Endothelial cell (in vitro differentiated cells): Measurements from ENCODE around the gene XPO5. TPM values are rescaled to one million over a fixed set of nuclear protein-coding genes. Genes with fewer than 3 reads are reported as not detected.
"Not testable (repeated sequence)": the region's sequence is repeated elsewhere in the genome, so short reads cannot be mapped to it uniquely, and the experiment has no call there.

Experiments used
- DNase-seq: peaks from one replicate; pipeline ENCODE4 v3.0.0; 2021; ENCODE audit warnings: low spot score
- H3K27ac Mint-ChIP-seq: one replicate; pipeline ENCODE4 v1.8.0; 2021; ENCODE audit warnings: mixed read lengths, inconsistent platforms; ENCODE audit not compliant: unreplicated experiment
- H3K27me3 Mint-ChIP-seq: one replicate; pipeline ENCODE4 v1.8.0; 2021; ENCODE audit warnings: mild to moderate bottlenecking, moderate library complexity, mixed read lengths, inconsistent platforms; ENCODE audit not compliant: unreplicated experiment
- H3K36me3 Mint-ChIP-seq: one replicate; pipeline ENCODE4 v1.8.0; 2021; ENCODE audit warnings: mild to moderate bottlenecking, low read depth, mixed read lengths, inconsistent platforms; ENCODE audit not compliant: unreplicated experiment
- H3K4me1 Mint-ChIP-seq: one replicate; pipeline ENCODE4 v1.8.0; 2021; ENCODE audit warnings: mild to moderate bottlenecking, mixed read lengths, inconsistent platforms; ENCODE audit not compliant: unreplicated experiment
- H3K4me3 Mint-ChIP-seq: one replicate; pipeline ENCODE4 v1.8.0; 2021; ENCODE audit warnings: mild to moderate bottlenecking, mixed read lengths, inconsistent platforms; ENCODE audit not compliant: unreplicated experiment
- H3K9me3 Mint-ChIP-seq: one replicate; pipeline ENCODE4 v1.8.0; 2021; ENCODE audit warnings: mixed read lengths, inconsistent platforms; ENCODE audit not compliant: unreplicated experiment
- CTCF ChIP-seq: fragments of 200-600 bp; sonication (generic); IDR thresholded peaks from one replicate; pipeline ENCODE4 v1.5.0; 2021; ENCODE audit warnings: antibody characterized with exemption; ENCODE audit not compliant: unreplicated experiment
- total RNA-seq: library from RNA; stranded (reverse); fragmentation: NEBNext Ultra II Directional; extraction: Animal tissue kit (Norgen Biotek cat#: 25700); gene quantifications from one replicate; pipeline ENCODE4 v1.2.1, GENCODE V29; 2021; ENCODE audit not compliant: unreplicated experiment

The XPO5 gene
- total RNA-seq, 1 donor from 2014 or later = 37.6 TPM

- peaks cover 2% of the 10 kb centered on the region for H3K27me3 Mint-ChIP-seq
- TF ChIP-seq CTCF = no peak
Measured at GRCh38 chr6:43606019-43606418, 30.2 kb upstream of the XPO5 start.

GRCh38 chr6:43604174-43604573, 28.3 kb upstream of the XPO5 start:
- Mint-ChIP-seq H3K36me3 (peaks cover 15% of the 10 kb centered on the region), H3K27me3 (peaks cover 2% of the 10 kb centered on the region), H3K4me3 (no peak overlapping the region), H3K9me3 (no peaks in the 10 kb centered on the region), H3K27ac (no peak overlapping the region), H3K4me1 (no peaks in the 10 kb centered on the region)
- no peak for TF ChIP-seq CTCF
- no peak for DNase-seq

More at GRCh38 chr6:43606019-43606418, 30.2 kb upstream of the XPO5 start:
- H3K36me3 Mint-ChIP-seq = peaks cover 18% of the 10 kb centered on the region
- DNase-seq = no peak
- no peak overlapping the region for H3K27ac Mint-ChIP-seq
- H3K4me1 Mint-ChIP-seq = no peaks in the 10 kb centered on the region
- no peak overlapping the region for H3K4me3 Mint-ChIP-seq
- no peaks in the 10 kb centered on the region for H3K9me3 Mint-ChIP-seq

- no peak for TF ChIP-seq CTCF
- no peak overlapping the region for H3K27ac Mint-ChIP-seq
- H3K27me3 Mint-ChIP-seq = peaks cover 2% of the 10 kb centered on the region
- H3K36me3 Mint-ChIP-seq = peaks cover 11% of the 10 kb centered on the region
- no peaks in the 10 kb centered on the region for H3K9me3 Mint-ChIP-seq
- no peak overlapping the region for H3K4me3 Mint-ChIP-seq
- H3K4me1 Mint-ChIP-seq = no peaks in the 10 kb centered on the region
- DNase-seq = no peak
Measured at GRCh38 chr6:43600595-43600994, 24.8 kb upstream of the XPO5 start.

- H3K4me3 Mint-ChIP-seq = no peak overlapping the region
- no peak for DNase-seq
- no peak overlapping the region for H3K27ac Mint-ChIP-seq
- no peaks in the 10 kb centered on the region for H3K9me3 Mint-ChIP-seq
- H3K36me3 Mint-ChIP-seq = no peaks in the 10 kb centered on the region
- no peaks in the 10 kb centered on the region for H3K27me3 Mint-ChIP-seq
- no peaks in the 10 kb centered on the region for H3K4me1 Mint-ChIP-seq
- no peak for TF ChIP-seq CTCF
Measured at GRCh38 chr6:43593938-43594337, 18.1 kb upstream of the XPO5 start.

GRCh38 chr6:43589564-43589963, 13.7 kb upstream of the XPO5 start:
- H3K4me3 Mint-ChIP-seq = not testable (repeated sequence)

GRCh38 chr6:43588194-43588593, 12.4 kb upstream of the XPO5 start:
- Mint-ChIP-seq H3K9me3 (no peaks in the 10 kb centered on the region), H3K27me3 (peaks cover 1% of the 10 kb centered on the region), H3K36me3 (peaks cover 14% of the 10 kb centered on the region), H3K4me1 (no peaks in the 10 kb centered on the region), H3K27ac (no peak overlapping the region), H3K4me3 (peak overlapping the region; percentile 31)
- no peak for DNase-seq
- TF ChIP-seq CTCF = no peak

More at GRCh38 chr6:43589564-43589963, 13.7 kb upstream of the XPO5 start:
- DNase-seq, H3K9me3 Mint-ChIP-seq, H3K4me1 Mint-ChIP-seq, H3K36me3 Mint-ChIP-seq, H3K27me3 Mint-ChIP-seq, H3K27ac Mint-ChIP-seq: not testable (repeated sequence)
